D341Med (cell line): ENCODE results near the gene SLC8A1.
A peak's percentile ranks its signal among the peaks of the same experiment; 100 is the strongest.

Source experiments
- DNase-seq: peaks from one replicate; pipeline ENCODE4 v3.0.0; 2012; ENCODE audit warnings: low spot score

SLC8A1 gene

DNA sequence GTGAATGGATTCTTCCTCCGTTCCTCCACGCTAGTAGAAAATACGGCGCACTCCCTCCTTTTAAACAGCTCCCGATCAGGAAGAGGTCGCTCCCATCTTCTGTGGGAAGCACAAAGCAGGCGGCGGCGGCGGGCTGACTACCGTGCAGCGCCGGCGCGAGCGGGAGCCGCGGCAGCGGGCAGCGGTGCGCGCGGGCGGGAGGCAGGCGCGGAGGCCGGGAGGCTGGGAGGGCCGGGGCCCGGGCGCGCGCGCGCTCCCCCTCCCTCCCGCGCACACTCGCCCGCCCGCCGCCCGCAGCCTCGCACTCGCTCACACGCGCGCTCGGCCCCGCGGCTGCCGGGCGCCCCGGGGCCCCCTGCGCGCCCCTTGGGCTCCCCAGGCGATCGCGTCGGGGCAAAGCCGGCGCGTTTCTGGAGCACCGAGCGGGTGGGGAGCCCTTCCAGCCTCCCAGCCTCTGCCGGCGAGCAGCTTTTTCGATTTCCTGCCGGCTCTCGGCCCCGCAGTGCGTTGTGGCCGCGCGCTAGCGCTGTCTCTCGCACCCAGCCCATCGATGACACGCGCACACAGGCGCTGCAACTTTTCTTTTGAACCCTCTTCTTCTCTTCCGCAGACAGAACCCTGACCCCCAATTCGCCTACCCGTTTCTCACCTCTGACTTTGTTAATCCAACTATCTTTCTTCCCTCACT lies at the start of gene SLC8A1:
Gene SLC8A1, minus strand, starts transcription at position 173 of the 688 bp plus-strand sequence.
- peak; percentile 87 for DNase-seq

- DNase-seq, result no peak
Measured at GRCh38 chr2:40499437-40499836, 47.5 kb upstream of the SLC8A1 start.

DNA sequence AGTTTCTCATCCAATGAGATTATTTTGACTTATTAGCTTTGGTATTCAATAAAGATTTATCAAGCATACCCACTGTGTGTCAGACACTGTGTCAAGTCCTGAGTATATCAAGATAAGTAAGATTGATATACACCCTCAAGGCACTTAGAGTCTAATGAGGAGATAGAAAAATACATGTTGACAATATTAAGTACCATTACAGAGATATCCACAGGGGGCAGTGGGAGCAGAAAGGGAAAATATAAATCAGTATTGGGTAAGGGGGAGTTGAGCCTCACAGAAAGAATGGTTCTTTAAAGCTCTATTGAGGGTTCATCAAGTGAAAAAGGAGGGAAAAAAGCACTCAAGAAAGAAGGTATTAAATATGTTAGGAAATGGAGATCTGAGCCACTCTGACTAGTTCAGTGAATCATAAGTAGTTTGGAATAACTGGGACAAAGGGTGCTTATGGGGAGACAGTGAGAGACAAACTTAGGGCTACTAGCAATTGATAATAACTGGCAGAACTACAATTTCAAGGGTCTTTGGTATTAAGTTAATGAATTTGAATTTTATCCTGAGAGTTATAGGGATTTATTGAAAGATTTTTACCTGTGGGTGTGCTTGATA lies 45.5 kb upstream of the SLC8A1 start:
- DNase-seq, result no peak

GRCh38 chr2:40489678-40489960 lies 37.7 kb upstream of the SLC8A1 start:
- DNase-seq, result no peak

- no peak for DNase-seq
Measured at GRCh38 chr2:40488927-40489677, 37.2 kb upstream of the SLC8A1 start.

DNA sequence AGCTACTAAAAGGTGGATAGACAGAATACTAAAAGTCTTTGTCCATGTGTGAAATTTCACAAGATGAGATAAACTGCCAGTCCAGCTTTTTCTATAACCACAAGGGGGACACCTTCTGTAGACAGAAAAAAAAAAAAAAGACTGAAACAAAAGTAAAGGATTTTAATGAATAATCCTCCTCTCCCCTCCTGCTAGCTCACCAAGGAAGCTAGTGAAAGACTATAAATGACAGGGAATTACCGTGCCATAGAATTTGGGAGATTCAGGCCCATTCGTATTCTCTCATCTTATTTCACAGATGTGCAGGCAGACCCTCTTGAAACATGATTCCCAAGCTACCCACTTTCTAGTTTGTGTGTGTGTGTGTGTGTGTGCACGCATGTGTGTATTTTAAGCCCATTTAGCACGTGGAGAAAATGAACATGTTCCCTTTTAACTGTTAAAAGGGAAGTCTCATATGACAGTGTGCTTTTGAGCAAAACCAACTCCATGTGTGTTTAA lies 36.3 kb upstream of the SLC8A1 start:
- DNase-seq, result peak; percentile 36

- DNase-seq, result no peak
Measured at GRCh38 chr2:40487602-40488001, 35.7 kb upstream of the SLC8A1 start.

GRCh38 chr2:40485854-40486253 lies 34.0 kb upstream of the SLC8A1 start:
- DNase-seq, result no peak

DNA sequence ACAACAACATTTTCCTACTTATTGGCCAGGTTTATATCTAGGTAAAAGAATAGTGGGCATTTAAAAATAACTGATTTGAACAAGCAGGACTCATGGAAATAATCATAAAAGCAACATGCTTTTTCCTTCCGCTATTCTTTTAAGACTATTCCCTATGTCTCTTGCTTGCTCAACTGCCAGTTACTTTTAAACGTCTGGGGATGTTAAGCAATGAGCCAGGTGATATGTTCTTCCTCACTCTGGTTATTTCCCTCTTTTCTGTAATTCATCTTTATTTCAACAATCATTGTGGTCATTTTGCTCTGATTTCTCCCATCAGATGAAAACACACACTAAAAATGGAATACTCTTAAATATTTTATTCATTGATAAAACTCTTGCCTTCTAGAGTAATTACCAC lies 33.4 kb upstream of the SLC8A1 start:
- DNase-seq, result no peak

GRCh38 chr2:40483549-40484243 lies 31.8 kb upstream of the SLC8A1 start:
- DNase-seq, result no peak

- DNase-seq, result no peak
Measured at GRCh38 chr2:40480596-40480995, 28.7 kb upstream of the SLC8A1 start.

- DNase-seq, result no peak
Measured at GRCh38 chr2:40480073-40480472, 28.2 kb upstream of the SLC8A1 start.

GRCh38 chr2:40477361-40477760 lies 25.5 kb upstream of the SLC8A1 start:
- DNase-seq, result no peak

DNA sequence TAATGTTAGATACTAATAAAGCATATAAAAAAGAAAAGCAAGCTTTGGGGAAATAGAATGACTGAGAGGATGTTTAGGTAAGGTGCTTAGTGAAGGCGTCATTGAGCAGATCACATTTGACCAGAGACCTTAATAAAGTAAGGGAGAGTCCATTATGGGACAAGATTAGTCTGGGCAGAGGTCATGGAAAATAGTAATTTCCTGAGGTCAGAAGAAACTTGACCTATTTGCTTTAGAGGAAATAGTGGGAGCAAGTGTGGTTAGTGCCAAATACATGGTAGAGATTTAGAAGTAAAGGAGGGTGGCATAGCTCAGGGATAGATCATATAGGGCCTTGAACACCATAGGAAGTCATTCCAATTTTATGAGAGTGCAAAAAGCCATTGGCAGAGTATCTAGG lies 24.5 kb upstream of the SLC8A1 start:
- no peak for DNase-seq

- no peak for DNase-seq
Measured at GRCh38 chr2:40474306-40474705, 22.4 kb upstream of the SLC8A1 start.

GRCh38 chr2:40471866-40472265 lies 20.0 kb upstream of the SLC8A1 start:
- DNase-seq, result no peak

- no peak for DNase-seq
Measured at GRCh38 chr2:40470822-40471813, 19.2 kb upstream of the SLC8A1 start.

DNA sequence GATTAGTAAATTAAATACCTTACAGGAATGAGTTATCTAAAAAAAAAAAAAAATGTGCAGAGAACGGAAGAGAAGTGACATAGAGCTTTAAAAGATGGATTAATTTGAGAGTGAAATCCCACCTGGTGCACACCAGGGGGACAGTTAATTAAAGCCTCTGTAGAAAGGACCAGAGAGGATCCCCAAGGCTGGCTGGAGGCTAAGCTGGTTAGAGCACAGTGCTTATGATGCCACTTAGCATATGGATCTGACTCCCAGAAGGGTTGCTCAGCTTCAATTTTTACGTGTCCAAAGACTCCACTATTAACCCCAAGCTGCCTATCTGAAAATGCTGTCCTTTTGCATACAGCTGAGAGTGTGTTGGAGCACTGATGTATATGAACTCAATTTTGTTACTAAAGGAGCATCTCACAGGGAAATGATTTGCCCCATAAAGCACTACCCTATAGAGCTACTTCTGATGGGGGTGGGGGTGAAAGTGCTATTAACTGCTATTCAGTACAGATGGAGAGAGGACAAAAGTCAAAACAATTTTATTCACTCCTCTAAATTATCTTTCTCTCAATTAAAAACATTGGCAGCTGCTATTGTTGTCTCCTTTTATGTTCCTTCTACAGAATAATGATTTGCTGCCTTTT lies 15.2 kb upstream of the SLC8A1 start:
- peak; percentile 72 for DNase-seq

DNA sequence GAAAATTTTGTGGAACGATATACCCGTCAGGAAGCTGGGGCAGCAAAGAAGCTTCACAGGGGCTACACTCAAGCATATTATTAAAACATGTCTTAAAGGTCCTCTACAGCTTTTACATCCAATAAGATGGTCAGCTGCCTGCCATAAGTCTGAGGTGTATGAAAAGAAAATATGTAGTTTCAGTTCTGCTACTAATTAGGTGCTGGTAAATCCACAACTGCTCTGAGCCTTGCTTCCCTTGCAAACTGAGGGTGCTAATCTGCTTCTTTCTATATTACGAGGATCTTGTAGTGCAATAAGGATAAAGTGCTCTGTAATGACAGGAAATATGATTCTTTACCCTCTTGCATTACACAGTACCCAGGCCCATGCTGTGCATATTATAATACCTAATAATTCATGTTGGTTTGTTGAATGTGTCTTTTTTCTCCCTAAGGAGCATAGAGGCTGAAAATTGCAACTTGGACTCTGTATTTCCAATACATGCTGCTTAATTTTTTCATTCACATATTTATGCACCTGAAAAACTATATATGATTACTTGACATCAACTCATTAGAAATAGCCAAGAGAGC lies 14.5 kb upstream of the SLC8A1 start:
- no peak for DNase-seq

- no peak for DNase-seq
Measured at GRCh38 chr2:40463112-40463511, 11.2 kb upstream of the SLC8A1 start.
